ENCODE data around the gene KIF26B. TPM values are rescaled to one million over a fixed set of nuclear protein-coding genes. Genes with fewer than 3 reads are reported as not detected.

The KIF26B gene
- polyA plus RNA-seq, 1 of the 3 experiments (the other 2 are of a cell fraction): 2.6 TPM

DNA sequence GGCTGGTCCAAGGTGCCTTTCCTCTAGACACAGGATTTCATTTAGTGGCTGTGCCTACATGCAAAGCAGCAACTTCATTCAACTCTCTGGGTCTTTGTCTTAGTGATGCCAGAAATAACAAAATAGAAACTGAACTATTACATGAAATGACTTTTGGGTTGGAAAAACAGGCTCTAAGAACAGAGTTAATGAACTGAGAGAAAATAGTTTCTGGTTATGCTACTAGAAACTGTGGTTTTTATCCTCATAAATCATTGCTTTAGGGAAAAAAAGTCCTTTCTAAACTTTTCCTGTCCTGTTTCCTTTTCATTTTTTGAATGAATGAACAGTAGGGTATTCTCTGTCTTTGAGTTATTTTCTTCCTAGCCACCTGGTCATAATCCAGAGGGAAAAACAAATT, 424.0 kb downstream of the KIF26B start (continued):
- TF ChIP-seq FOSL2 (IDR thresholded peaks at IDR 0.05; ENCODE audit: borderline replicate concordance, low read depth) (no peak), MXI1 (IDR thresholded peaks at IDR 0.05; ENCODE audit: low read depth, low read length) (no peak), MEF2A (IDR thresholded peaks at IDR 0.05; ENCODE audit: borderline replicate concordance, low read depth) (no peak), YY1 (IDR thresholded peaks at IDR 0.05; ENCODE audit: low read depth) (no peak), SMC3 (IDR thresholded peaks at IDR 0.05; ENCODE audit: low read depth, low read length) (no peak), EZH2phosphoT487 (IDR thresholded peaks at IDR 0.05; ENCODE audit: borderline replicate concordance, low read depth) (no peak), EP300 (IDR thresholded peaks at IDR 0.05; ENCODE audit: borderline replicate concordance in 1 of 2, low read depth in 1 of 2, low read length in 1 of 2) (no peak), FOXM1 (IDR thresholded peaks at IDR 0.05; ENCODE audit: low read depth) (no peak), TCF12 (IDR thresholded peaks at IDR 0.05) (no peak)
- TF ChIP-seq, protein P1, sequence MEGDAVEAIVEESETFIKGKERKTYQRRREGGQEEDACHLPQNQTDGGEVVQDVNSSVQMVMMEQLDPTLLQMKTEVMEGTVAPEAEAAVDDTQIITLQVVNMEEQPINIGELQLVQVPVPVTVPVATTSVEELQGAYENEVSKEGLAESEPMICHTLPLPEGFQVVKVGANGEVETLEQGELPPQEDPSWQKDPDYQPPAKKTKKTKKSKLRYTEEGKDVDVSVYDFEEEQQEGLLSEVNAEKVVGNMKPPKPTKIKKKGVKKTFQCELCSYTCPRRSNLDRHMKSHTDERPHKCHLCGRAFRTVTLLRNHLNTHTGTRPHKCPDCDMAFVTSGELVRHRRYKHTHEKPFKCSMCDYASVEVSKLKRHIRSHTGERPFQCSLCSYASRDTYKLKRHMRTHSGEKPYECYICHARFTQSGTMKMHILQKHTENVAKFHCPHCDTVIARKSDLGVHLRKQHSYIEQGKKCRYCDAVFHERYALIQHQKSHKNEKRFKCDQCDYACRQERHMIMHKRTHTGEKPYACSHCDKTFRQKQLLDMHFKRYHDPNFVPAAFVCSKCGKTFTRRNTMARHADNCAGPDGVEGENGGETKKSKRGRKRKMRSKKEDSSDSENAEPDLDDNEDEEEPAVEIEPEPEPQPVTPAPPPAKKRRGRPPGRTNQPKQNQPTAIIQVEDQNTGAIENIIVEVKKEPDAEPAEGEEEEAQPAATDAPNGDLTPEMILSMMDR (IDR thresholded peaks at IDR 0.05): no peak

DNA sequence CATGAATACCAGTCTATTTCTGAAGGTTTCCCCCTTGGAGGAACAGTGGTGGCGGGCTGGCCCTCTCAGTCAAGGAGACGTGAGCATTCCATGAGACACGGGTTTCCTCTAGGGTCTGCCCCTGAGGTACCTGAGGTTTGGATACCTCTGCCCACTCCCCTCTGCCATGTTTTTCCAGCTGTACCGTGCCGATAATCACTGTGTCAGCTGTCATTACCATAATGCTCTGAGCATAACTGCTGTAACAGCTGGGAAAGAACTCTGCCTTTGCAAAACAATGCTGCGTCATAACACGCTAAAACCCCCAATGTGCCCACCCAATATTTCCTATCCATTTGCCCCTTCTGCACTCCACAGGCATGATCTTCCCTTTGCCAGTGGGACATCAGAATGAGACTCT, 425.1 kb downstream of the KIF26B start:
- TF ChIP-seq SIN3A (IDR thresholded peaks at IDR 0.05; ENCODE audit: borderline replicate concordance, low read depth, low read length): no peak
- TF ChIP-seq MEF2A (IDR thresholded peaks at IDR 0.05; ENCODE audit: borderline replicate concordance, low read depth): no peak
- no peak for TF ChIP-seq EP300 (IDR thresholded peaks at IDR 0.05; ENCODE audit: borderline replicate concordance in 1 of 2, low read depth in 1 of 2, low read length in 1 of 2)
- TF ChIP-seq, protein P2, sequence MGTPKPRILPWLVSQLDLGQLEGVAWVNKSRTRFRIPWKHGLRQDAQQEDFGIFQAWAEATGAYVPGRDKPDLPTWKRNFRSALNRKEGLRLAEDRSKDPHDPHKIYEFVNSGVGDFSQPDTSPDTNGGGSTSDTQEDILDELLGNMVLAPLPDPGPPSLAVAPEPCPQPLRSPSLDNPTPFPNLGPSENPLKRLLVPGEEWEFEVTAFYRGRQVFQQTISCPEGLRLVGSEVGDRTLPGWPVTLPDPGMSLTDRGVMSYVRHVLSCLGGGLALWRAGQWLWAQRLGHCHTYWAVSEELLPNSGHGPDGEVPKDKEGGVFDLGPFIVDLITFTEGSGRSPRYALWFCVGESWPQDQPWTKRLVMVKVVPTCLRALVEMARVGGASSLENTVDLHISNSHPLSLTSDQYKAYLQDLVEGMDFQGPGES (IDR thresholded peaks at IDR 0.05; ENCODE audit: low read depth, low read length): no peak
- TF ChIP-seq CHD2 (IDR thresholded peaks at IDR 0.05; ENCODE audit: low read length, partially characterized antibody): no peak
- TF ChIP-seq RCOR1 (IDR thresholded peaks at IDR 0.05; ENCODE audit: low read length): no peak
- no peak for TF ChIP-seq TCF12 (IDR thresholded peaks at IDR 0.05)
- TF ChIP-seq NRF1 (IDR thresholded peaks at IDR 0.05; ENCODE audit: low read depth, low read length): no peak
- no peak for TF ChIP-seq SMC3 (IDR thresholded peaks at IDR 0.05; ENCODE audit: low read depth, low read length)
- TF ChIP-seq RAD21 (IDR thresholded peaks at IDR 0.05; ENCODE audit: low read length): no peak
- TF ChIP-seq POLR2AphosphoS5 (IDR thresholded peaks at IDR 0.05; ENCODE audit: low read depth, low read length): no peak
- Histone ChIP-seq H3K4me1 (ENCODE audit: control insufficient read depth in 1 of 2, insufficient read depth in 2 of 2, low read depth in 1 of 2, low read length in 1 of 2) (peaks cover 0 to 70% of the 10 kb centered on the region in 2 experiments; a peak in 2 of 4 replicates), H3K36me3 (replicated peaks in 1 of 2; ENCODE audit: control insufficient read depth in 1 of 2, insufficient read depth in 2 of 2, low read length in 1 of 2) (peaks cover 0 to 46% of the 10 kb centered on the region in 2 experiments), H3K9me2 (no peaks in the 10 kb centered on the region), H3F3A (replicated peaks; ENCODE audit: insufficient read depth) (peaks cover 4% of the 10 kb centered on the region), H3K4me2 (no peak overlapping the region), H3K27ac (ENCODE audit: low read depth in 2 of 2, low read length in 1 of 2) (peak overlapping the region in 1 of 2 experiments; percentile 62; a peak in 1 of 4 replicates), H3K27me3 (ENCODE audit: insufficient read depth) (no peaks in the 10 kb centered on the region), H3K9me3 (no peaks in the 10 kb centered on the region), H3K79me2 (ENCODE audit: insufficient read depth) (no peaks in the 10 kb centered on the region), H3K4me3 (ENCODE audit: low read depth in 2 of 2, low read length in 1 of 2) (no peak overlapping the region), H2AFZ (ENCODE audit: low read depth) (no peak overlapping the region), H4K20me1 (ENCODE audit: insufficient read depth) (no peaks in the 10 kb centered on the region), H3K9ac (no peak overlapping the region)
- ChIA-PET POLR2A (interaction anchor here (0.6 kb wide), 1 partner anchor 67 kb away, joined by 3 read pairs; no protein-coding TSS in a partner anchor), CTCF (no interaction called here)
- no peak for DNase-seq
- WGBS (ENCODE audit: low lambda C conversion rate): 96% methylated on average over 7 of the region's 7 CpGs

Measured in SK-N-SH (cell line).